HEK293 (cell line): ENCODE results near the gene SYT5.

ENCODE experiments used
- BCL11A ChIP-seq: fragments of 450-650 bp; formaldehyde crosslinking; IDR thresholded peaks from 2 replicates; pipeline ENCODE4 v1.5.1; 2016; ENCODE audit warnings: low read depth, missing biosample characterization, missing genetic modification characterization
- FEZF1 ChIP-seq: fragments of 450-650 bp; formaldehyde crosslinking; IDR thresholded peaks from 2 replicates; pipeline ENCODE4 v1.5.1; 2016; ENCODE audit warnings: missing biosample characterization, missing genetic modification characterization
- HOXD13 ChIP-seq: sonication (generic); formaldehyde crosslinking; IDR thresholded peaks from 2 replicates; pipeline ENCODE4 v1.8.0; 2022; ENCODE audit warnings: missing genetic modification reagents, borderline replicate concordance
- KLF10 ChIP-seq: fragments of 450-650 bp; IDR thresholded peaks from 2 replicates; pipeline ENCODE4 v1.5.1; 2018; ENCODE audit warnings: missing biosample characterization, mild to moderate bottlenecking, missing genetic modification characterization
- OVOL3 ChIP-seq: fragments of 450-650 bp; formaldehyde crosslinking; IDR thresholded peaks from 2 replicates; pipeline ENCODE4 v1.5.1; 2016; ENCODE audit warnings: missing biosample characterization, missing genetic modification characterization
- SCRT2 ChIP-seq: fragments of 450-650 bp; formaldehyde crosslinking; IDR thresholded peaks from 2 replicates; pipeline ENCODE4 v1.5.1; 2016; ENCODE audit warnings: missing biosample characterization, missing genetic modification characterization
- ZFHX2 ChIP-seq: fragments of 450-650 bp; formaldehyde crosslinking; conservative IDR thresholded peaks from 2 replicates; pipeline ENCODE4 v1.5.1; 2016; ENCODE audit warnings: missing biosample characterization, missing genetic modification characterization
- ZFP69B ChIP-seq: fragments of 450-650 bp; formaldehyde crosslinking; IDR thresholded peaks from 2 replicates; pipeline ENCODE4 v1.5.1; 2016; ENCODE audit warnings: missing biosample characterization, missing genetic modification characterization
- ZNF2 ChIP-seq: fragments of 450-650 bp; formaldehyde crosslinking; IDR thresholded peaks from 2 replicates; pipeline ENCODE4 v1.5.1; 2016; ENCODE audit warnings: missing biosample characterization, missing genetic modification characterization
- ZNF221 ChIP-seq: fragments of 450-650 bp; formaldehyde crosslinking; IDR thresholded peaks from 2 replicates; pipeline ENCODE4 v1.5.1; 2017; ENCODE audit warnings: missing biosample characterization, missing genetic modification characterization, borderline replicate concordance
- ZNF366 ChIP-seq: fragments of 450-650 bp; formaldehyde crosslinking; conservative IDR thresholded peaks from 2 replicates; pipeline ENCODE4 v1.5.1; 2016; ENCODE audit warnings: missing biosample characterization, missing genetic modification characterization
- ZNF416 ChIP-seq: fragments of 450-650 bp; formaldehyde crosslinking; IDR thresholded peaks from 2 replicates; pipeline ENCODE4 v1.5.1; 2016; ENCODE audit warnings: missing biosample characterization, missing genetic modification characterization
- ZNF501 ChIP-seq: fragments of 450-650 bp; formaldehyde crosslinking; IDR thresholded peaks from 2 replicates; pipeline ENCODE4 v1.5.1; 2016; ENCODE audit warnings: missing biosample characterization, missing genetic modification characterization
- ZNF530 ChIP-seq: fragments of 450-650 bp; formaldehyde crosslinking; IDR thresholded peaks from 2 replicates; pipeline ENCODE4 v1.5.1; 2016; ENCODE audit warnings: low read depth, missing biosample characterization, missing genetic modification characterization
- ZNF548 ChIP-seq: fragments of 450-650 bp; formaldehyde crosslinking; IDR thresholded peaks from 2 replicates; pipeline ENCODE4 v1.5.1; 2016; ENCODE audit warnings: missing biosample characterization, missing genetic modification characterization
- ZNF596 ChIP-seq: fragments of 450-650 bp; IDR thresholded peaks from 2 replicates; pipeline ENCODE4 v1.5.0; 2018; ENCODE audit warnings: missing biosample characterization, mild to moderate bottlenecking, missing genetic modification characterization, moderate library complexity
- ZNF658 ChIP-seq: fragments of 450-650 bp; formaldehyde crosslinking; IDR thresholded peaks from 2 replicates; pipeline ENCODE4; 2016; ENCODE audit warnings: missing biosample characterization, missing genetic modification characterization
- ZNF837 ChIP-seq: fragments of 450-650 bp; formaldehyde crosslinking; IDR thresholded peaks from 2 replicates; pipeline ENCODE4 v1.5.1; 2016; ENCODE audit warnings: missing biosample characterization, missing genetic modification characterization
- TF ChIP-seq, protein P1 (sequence below): fragments of 450-650 bp; formaldehyde crosslinking; IDR thresholded peaks from 2 replicates; pipeline ENCODE4 v1.5.1; 2016; ENCODE audit warnings: missing biosample characterization, missing genetic modification characterization
- TF ChIP-seq, protein P2 (sequence below): fragments of 450-650 bp; formaldehyde crosslinking; IDR thresholded peaks from 2 replicates; pipeline ENCODE4 v1.5.1; 2016; ENCODE audit warnings: missing biosample characterization, missing genetic modification characterization
- TF ChIP-seq, protein P3 (sequence below): fragments of 450-650 bp; formaldehyde crosslinking; IDR thresholded peaks from 2 replicates; pipeline ENCODE4 v1.5.1; 2016; ENCODE audit warnings: missing biosample characterization, missing genetic modification characterization, borderline replicate concordance
- TF ChIP-seq, protein P4 (sequence below): fragments of 450-650 bp; formaldehyde crosslinking; IDR thresholded peaks from 2 replicates; pipeline ENCODE4 v1.5.1; 2016; ENCODE audit warnings: missing biosample characterization, missing genetic modification characterization
- TF ChIP-seq, protein P5 (sequence below): fragments of 450-650 bp; formaldehyde crosslinking; IDR thresholded peaks from 2 replicates; pipeline ENCODE4 v1.5.1; 2017; ENCODE audit warnings: missing biosample characterization, missing genetic modification characterization
- TF ChIP-seq, protein P6 (sequence below): fragments of 450-650 bp; formaldehyde crosslinking; IDR thresholded peaks from 2 replicates; pipeline ENCODE4 v1.5.1; 2017; ENCODE audit warnings: missing biosample characterization, missing genetic modification characterization
- TF ChIP-seq, protein P7 (sequence below): fragments of 450-650 bp; formaldehyde crosslinking; conservative IDR thresholded peaks from 2 replicates; pipeline ENCODE4 v1.5.1; 2016; ENCODE audit warnings: low read depth, missing biosample characterization, missing genetic modification characterization

Gene SYT5

DNA sequence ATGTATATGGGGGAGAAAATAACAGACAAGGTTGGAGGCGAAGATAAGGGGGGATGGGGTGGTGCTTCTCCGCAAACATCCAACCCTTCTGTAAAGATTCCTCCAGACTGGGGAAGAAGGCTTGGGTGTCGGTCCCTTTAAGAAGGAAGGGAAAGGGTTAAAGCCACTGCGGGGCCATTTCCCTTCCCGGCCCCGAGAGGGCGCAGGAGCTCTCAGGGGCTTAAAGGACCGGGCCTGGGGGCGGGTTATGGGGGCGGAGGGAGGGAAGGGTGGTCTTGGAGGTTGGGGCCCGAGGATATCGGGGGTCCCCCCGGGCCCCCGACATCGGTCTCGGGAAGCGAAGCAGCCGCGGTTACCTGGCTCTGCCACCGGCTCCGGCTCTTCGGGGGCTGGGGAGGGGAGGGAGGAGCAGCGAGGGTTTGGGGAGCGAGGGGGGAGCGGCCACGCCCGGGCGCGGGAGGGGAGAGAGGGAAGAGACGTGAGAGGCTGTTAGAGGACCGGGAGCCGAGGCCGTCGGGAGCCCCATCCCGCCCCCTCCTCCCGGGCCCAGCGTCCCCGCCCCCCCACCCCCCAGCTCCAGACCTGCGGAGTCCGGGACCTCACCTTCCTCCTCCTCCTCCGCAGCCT, 33.9 kb downstream of the SYT5 start (continued):
- TF ChIP-seq ZNF548 (tag by site-specific recombination) = no peak
- TF ChIP-seq, protein P1, sequence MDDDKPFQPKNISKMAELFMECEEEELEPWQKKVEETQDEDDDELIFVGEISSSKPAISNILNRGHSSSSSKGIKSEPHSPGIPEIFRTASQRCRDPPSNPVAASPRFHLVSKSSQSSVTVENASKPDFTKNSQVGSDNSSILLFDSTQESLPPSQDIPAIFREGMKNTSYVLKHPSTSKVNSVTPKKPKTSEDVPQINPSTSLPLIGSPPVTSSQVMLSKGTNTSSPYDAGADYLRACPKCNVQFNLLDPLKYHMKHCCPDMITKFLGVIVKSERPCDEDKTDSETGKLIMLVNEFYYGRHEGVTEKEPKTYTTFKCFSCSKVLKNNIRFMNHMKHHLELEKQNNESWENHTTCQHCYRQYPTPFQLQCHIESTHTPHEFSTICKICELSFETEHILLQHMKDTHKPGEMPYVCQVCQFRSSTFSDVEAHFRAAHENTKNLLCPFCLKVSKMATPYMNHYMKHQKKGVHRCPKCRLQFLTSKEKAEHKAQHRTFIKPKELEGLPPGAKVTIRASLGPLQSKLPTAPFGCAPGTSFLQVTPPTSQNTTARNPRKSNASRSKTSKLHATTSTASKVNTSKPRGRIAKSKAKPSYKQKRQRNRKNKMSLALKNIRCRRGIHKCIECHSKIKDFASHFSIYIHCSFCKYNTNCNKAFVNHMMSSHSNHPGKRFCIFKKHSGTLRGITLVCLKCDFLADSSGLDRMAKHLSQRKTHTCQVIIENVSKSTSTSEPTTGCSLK (tag by site-specific recombination) = no peak
- no peak for TF ChIP-seq ZNF596
- TF ChIP-seq, protein P2, sequence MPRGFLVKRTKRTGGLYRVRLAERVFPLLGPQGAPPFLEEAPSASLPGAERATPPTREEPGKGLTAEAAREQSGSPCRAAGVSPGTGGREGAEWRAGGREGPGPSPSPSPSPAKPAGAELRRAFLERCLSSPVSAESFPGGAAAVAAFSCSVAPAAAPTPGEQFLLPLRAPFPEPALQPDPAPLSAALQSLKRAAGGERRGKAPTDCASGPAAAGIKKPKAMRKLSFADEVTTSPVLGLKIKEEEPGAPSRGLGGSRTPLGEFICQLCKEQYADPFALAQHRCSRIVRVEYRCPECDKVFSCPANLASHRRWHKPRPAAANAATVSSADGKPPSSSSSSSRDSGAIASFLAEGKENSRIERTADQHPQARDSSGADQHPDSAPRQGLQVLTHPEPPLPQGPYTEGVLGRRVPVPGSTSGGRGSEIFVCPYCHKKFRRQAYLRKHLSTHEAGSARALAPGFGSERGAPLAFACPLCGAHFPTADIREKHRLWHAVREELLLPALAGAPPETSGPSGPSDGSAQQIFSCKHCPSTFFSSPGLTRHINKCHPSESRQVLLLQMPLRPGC = no peak
- TF ChIP-seq, protein P3, sequence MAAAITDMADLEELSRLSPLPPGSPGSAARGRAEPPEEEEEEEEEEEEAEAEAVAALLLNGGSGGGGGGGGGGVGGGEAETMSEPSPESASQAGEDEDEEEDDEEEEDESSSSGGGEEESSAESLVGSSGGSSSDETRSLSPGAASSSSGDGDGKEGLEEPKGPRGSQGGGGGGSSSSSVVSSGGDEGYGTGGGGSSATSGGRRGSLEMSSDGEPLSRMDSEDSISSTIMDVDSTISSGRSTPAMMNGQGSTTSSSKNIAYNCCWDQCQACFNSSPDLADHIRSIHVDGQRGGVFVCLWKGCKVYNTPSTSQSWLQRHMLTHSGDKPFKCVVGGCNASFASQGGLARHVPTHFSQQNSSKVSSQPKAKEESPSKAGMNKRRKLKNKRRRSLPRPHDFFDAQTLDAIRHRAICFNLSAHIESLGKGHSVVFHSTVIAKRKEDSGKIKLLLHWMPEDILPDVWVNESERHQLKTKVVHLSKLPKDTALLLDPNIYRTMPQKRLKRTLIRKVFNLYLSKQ (tag by site-specific recombination) = no peak
- 0 out of 2 replicates have a peak, but pooled peaks have one; percentile 18 for TF ChIP-seq KLF10 (tag by site-specific recombination)
- no peak for TF ChIP-seq ZFHX2 (tag by site-specific recombination)
- TF ChIP-seq OVOL3 (tag by site-specific recombination) = no peak
- no peak for TF ChIP-seq HOXD13
- TF ChIP-seq BCL11A (tag by site-specific recombination) = no peak
- TF ChIP-seq ZNF530 (tag by site-specific recombination) = no peak
- TF ChIP-seq, protein P4, sequence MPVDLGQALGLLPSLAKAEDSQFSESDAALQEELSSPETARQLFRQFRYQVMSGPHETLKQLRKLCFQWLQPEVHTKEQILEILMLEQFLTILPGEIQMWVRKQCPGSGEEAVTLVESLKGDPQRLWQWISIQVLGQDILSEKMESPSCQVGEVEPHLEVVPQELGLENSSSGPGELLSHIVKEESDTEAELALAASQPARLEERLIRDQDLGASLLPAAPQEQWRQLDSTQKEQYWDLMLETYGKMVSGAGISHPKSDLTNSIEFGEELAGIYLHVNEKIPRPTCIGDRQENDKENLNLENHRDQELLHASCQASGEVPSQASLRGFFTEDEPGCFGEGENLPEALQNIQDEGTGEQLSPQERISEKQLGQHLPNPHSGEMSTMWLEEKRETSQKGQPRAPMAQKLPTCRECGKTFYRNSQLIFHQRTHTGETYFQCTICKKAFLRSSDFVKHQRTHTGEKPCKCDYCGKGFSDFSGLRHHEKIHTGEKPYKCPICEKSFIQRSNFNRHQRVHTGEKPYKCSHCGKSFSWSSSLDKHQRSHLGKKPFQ (tag by site-specific recombination) = no peak
- no peak for TF ChIP-seq ZNF221 (tag by site-specific recombination)
- TF ChIP-seq ZNF416 (tag by site-specific recombination) = no peak
- no peak for TF ChIP-seq ZNF2 (tag by site-specific recombination)
- TF ChIP-seq ZNF658 (tag by site-specific recombination) = no peak
- no peak for TF ChIP-seq FEZF1 (tag by site-specific recombination)
- no peak for TF ChIP-seq SCRT2 (tag by site-specific recombination)
- no peak for TF ChIP-seq ZFP69B (tag by site-specific recombination)
- TF ChIP-seq ZNF501 (tag by site-specific recombination) = no peak
- TF ChIP-seq, protein P5, sequence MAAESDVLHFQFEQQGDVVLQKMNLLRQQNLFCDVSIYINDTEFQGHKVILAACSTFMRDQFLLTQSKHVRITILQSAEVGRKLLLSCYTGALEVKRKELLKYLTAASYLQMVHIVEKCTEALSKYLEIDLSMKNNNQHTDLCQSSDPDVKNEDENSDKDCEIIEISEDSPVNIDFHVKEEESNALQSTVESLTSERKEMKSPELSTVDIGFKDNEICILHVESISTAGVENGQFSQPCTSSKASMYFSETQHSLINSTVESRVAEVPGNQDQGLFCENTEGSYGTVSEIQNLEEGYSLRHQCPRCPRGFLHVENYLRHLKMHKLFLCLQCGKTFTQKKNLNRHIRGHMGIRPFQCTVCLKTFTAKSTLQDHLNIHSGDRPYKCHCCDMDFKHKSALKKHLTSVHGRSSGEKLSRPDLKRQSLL = 0 out of 2 replicates have a peak, but pooled peaks have one; percentile 28
- TF ChIP-seq, protein P6, sequence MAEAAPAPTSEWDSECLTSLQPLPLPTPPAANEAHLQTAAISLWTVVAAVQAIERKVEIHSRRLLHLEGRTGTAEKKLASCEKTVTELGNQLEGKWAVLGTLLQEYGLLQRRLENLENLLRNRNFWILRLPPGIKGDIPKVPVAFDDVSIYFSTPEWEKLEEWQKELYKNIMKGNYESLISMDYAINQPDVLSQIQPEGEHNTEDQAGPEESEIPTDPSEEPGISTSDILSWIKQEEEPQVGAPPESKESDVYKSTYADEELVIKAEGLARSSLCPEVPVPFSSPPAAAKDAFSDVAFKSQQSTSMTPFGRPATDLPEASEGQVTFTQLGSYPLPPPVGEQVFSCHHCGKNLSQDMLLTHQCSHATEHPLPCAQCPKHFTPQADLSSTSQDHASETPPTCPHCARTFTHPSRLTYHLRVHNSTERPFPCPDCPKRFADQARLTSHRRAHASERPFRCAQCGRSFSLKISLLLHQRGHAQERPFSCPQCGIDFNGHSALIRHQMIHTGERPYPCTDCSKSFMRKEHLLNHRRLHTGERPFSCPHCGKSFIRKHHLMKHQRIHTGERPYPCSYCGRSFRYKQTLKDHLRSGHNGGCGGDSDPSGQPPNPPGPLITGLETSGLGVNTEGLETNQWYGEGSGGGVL = peak; percentile 60
- TF ChIP-seq ZNF366 = no peak
- TF ChIP-seq, protein P7, sequence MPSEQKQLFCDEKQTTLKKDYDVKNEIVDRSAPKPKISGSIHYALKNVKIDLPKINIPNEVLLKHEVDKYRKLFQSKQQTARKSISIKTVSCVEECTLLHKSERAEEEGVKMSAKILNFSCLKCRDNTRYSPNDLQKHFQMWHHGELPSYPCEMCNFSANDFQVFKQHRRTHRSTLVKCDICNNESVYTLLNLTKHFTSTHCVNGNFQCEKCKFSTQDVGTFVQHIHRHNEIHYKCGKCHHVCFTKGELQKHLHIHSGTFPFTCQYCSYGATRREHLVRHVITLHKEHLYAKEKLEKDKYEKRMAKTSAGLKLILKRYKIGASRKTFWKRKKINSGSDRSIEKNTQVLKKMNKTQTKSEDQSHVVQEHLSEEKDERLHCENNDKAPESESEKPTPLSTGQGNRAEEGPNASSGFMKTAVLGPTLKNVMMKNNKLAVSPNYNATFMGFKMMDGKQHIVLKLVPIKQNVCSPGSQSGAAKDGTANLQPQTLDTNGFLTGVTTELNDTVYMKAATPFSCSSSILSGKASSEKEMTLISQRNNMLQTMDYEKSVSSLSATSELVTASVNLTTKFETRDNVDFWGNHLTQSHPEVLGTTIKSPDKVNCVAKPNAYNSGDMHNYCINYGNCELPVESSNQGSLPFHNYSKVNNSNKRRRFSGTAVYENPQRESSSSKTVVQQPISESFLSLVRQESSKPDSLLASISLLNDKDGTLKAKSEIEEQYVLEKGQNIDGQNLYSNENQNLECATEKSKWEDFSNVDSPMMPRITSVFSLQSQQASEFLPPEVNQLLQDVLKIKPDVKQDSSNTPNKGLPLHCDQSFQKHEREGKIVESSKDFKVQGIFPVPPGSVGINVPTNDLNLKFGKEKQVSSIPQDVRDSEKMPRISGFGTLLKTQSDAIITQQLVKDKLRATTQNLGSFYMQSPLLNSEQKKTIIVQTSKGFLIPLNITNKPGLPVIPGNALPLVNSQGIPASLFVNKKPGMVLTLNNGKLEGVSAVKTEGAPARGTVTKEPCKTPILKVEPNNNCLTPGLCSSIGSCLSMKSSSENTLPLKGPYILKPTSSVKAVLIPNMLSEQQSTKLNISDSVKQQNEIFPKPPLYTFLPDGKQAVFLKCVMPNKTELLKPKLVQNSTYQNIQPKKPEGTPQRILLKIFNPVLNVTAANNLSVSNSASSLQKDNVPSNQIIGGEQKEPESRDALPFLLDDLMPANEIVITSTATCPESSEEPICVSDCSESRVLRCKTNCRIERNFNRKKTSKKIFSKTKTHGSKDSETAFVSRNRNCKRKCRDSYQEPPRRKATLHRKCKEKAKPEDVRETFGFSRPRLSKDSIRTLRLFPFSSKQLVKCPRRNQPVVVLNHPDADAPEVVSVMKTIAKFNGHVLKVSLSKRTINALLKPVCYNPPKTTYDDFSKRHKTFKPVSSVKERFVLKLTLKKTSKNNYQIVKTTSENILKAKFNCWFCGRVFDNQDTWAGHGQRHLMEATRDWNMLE (tag by site-specific recombination) = no peak
- no peak for TF ChIP-seq ZNF837
